Liver (tissue), 3 donors: Measurements from ENCODE around the gene SLC4A11.

Experiments
- CTCF ChIP-seq: fragments of 150-350 bp; IDR thresholded peaks from 2 replicates; pipeline ENCODE4 v1.5.1; 2017; ENCODE audit warnings: improper control_type of control experiment, low read depth, low read length; ENCODE audit not compliant: missing input control
- FOXA1 ChIP-seq: IDR thresholded peaks from 2 replicates; pipeline ENCODE4 v1.6.1; 2016; ENCODE audit warnings: antibody characterized with exemption
- GABPA ChIP-seq, 2 donors: IDR thresholded peaks in 1 of 2; conservative IDR thresholded peaks in 1 of 2; 2 replicates each; pipeline ENCODE4 v1.6.1; 2016; ENCODE audit warnings: antibody characterized with exemption in 2 of 2, mild to moderate bottlenecking in 1 of 2, moderate library complexity in 1 of 2
- JUND ChIP-seq, 2 donors: IDR thresholded peaks; 2 replicates each; pipeline ENCODE4 v1.6.1; 2016; ENCODE audit warnings: antibody characterized with exemption in 2 of 2
- RAD21 ChIP-seq, 2 donors: IDR thresholded peaks; 2 replicates each; pipeline ENCODE4 v1.6.1; 2016; ENCODE audit warnings: antibody characterized with exemption in 2 of 2, mild to moderate bottlenecking in 2 of 2
- SP1 ChIP-seq: IDR thresholded peaks from 2 replicates; pipeline ENCODE4 v1.6.1; 2018; ENCODE audit warnings: antibody characterized with exemption, mild to moderate bottlenecking
- TF ChIP-seq, protein P1 (sequence below): IDR thresholded peaks from 2 replicates; pipeline ENCODE4 v1.6.1; 2016; ENCODE audit warnings: antibody characterized with exemption, mild to moderate bottlenecking
- donor health status: healthy.
- donor health status: healthy.

- TF ChIP-seq CTCF (no peak), GABPA (IDR thresholded peaks at IDR 0.05 in 1 of 2, conservative IDR thresholded peaks at IDR 0.05 in 1 of 2) (no peak), SP1 (no peak), RAD21 (IDR thresholded peaks at IDR 0.05) (no peak), FOXA1 (no peak), JUND (IDR thresholded peaks at IDR 0.05) (no peak)
- TF ChIP-seq, protein P1, sequence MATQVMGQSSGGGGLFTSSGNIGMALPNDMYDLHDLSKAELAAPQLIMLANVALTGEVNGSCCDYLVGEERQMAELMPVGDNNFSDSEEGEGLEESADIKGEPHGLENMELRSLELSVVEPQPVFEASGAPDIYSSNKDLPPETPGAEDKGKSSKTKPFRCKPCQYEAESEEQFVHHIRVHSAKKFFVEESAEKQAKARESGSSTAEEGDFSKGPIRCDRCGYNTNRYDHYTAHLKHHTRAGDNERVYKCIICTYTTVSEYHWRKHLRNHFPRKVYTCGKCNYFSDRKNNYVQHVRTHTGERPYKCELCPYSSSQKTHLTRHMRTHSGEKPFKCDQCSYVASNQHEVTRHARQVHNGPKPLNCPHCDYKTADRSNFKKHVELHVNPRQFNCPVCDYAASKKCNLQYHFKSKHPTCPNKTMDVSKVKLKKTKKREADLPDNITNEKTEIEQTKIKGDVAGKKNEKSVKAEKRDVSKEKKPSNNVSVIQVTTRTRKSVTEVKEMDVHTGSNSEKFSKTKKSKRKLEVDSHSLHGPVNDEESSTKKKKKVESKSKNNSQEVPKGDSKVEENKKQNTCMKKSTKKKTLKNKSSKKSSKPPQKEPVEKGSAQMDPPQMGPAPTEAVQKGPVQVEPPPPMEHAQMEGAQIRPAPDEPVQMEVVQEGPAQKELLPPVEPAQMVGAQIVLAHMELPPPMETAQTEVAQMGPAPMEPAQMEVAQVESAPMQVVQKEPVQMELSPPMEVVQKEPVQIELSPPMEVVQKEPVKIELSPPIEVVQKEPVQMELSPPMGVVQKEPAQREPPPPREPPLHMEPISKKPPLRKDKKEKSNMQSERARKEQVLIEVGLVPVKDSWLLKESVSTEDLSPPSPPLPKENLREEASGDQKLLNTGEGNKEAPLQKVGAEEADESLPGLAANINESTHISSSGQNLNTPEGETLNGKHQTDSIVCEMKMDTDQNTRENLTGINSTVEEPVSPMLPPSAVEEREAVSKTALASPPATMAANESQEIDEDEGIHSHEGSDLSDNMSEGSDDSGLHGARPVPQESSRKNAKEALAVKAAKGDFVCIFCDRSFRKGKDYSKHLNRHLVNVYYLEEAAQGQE = no peak
Measured at GRCh38 chr20:3245711-3246110, 6.7 kb upstream of the SLC4A11 start.
